Kidney tubule cell (primary cell): Measurements from ENCODE around the gene CFAP251.
A peak's percentile ranks its signal among the peaks of the same experiment; 100 is the strongest.

Source experiments
- DNase-seq: peaks from one replicate; pipeline ENCODE4 v3.0.0-alpha.2; 2018; ENCODE audit warnings: low spot score

Gene CFAP251

DNA sequence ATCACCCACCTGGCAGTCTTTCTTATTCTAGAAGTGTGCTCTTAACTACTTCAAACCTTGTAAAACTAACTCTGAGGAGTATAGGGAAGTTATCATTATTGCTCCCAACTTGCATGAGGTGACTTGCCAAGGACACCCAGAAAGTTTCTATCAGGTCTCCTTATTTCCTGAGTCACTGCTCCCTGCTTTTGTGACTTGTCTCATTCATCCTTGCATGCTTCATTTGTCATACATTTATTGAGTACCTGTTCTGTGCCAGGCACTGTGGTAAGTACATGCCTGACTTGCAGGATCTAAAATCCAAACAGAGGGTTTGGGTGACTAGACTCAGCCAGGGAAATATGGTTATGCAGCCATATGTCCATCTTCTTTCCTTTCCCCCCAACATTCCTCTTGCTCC lies 25.5 kb downstream of the CFAP251 start:
- DNase-seq: peak; percentile 16

GRCh38 chr12:121946313-121947025 lies 28.1 kb downstream of the CFAP251 start:
- DNase-seq: no peak

GRCh38 chr12:121947981-121948380 lies 29.6 kb downstream of the CFAP251 start:
- no peak for DNase-seq

GRCh38 chr12:121949648-121950397 lies 31.4 kb downstream of the CFAP251 start:
- DNase-seq: peak; percentile 62

DNA sequence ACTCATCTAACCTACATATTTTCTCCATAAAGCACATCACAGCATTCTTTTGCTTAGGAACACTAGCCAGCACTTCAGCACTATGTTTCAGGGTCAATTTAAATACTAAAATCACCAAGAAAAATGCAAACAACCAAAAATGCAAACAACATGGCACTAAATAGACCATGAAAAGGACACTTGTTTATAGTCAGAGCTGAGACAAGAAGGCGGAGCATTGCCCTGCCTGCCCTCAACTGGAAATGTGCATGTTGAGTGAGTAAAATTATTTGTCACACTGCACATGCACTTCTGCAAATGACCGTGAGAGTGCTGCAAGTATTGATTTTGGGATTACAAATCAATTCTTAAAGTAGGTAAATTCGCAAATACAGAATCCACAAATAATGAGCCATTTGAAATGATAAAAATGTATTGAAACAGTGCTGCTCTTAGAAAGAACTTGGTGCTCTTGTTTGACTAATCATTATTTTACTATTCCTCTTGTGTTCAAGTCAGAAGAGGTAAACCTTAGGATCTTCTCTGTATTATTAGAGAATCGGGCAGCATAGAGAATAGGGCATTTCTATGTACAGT lies 34.8 kb downstream of the CFAP251 start:
- no peak for DNase-seq

GRCh38 chr12:121953695-121954094 lies 35.3 kb downstream of the CFAP251 start:
- no peak for DNase-seq

GRCh38 chr12:121955258-121956237 lies 37.2 kb downstream of the CFAP251 start:
- DNase-seq: peak; percentile 9

GRCh38 chr12:121957861-121958515 lies 39.6 kb downstream of the CFAP251 start:
- DNase-seq: no peak

- no peak for DNase-seq
Measured at GRCh38 chr12:121958541-121959240, 40.3 kb downstream of the CFAP251 start.

- no peak for DNase-seq
Measured at GRCh38 chr12:121960541-121960940, 42.1 kb downstream of the CFAP251 start.

DNA sequence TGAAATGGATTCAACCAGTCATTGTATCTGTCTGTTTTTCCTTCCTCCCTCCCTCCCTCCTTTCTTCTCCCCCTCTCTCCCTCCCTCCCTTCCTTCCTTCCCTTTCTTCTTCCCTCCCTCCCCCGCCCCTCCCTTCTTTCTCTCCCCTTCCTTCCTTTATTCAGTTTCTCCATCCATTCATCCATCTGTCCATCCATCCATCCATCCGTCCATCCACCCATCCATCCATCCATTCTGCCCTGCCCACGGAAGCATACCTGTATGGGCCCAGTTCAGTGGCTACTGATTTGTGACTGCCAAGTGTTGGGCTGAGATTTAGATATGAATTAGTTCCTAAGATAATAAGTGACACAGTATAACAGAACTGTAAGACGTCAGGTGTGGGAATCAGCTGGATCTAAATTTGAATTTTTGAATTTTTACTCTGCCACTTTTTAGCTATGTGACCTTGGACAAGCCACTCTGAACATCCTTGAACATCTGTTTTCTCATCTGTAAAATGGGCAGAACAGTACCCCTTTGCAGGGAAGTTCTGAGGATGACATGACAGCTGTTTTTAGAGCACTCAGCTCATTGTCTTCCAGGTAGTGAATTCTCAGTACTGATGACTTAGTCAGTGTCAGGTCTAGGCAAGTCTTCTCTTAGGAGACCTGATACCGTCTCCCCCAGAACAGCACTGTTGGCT lies 42.9 kb downstream of the CFAP251 start:
- DNase-seq: no peak

DNA sequence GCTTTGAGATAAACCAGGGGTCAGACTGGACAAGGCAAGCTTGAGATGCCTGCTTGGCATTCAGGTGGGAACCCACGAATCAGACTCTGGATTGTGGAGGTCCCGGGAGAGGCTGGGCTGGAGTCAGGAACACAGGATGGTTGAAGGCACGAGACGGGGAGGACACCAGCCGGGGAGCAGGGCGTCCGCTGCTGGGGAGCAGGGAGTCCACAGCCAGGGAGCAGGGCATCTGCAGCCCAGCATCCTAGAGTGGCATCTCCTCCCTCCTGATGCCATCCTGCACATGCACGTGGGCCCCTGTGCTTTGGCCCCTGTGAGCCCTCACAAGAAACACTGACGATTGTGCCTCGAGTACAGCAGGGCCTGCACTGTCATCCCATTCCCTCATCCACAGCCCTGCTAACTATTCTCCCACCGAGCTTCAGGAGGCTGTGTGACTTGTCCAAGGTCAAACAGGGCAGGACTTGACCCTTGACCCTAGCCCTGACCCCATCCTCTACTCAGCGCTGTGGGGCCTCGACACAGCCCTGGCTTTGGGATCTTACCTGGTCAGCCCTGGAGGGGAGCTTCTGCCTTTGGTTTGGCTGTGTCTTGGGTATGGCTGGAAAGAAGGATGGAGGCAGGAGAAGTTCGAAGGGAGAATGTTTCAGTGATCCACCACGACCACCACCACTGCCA lies 45.1 kb downstream of the CFAP251 start:
- no peak for DNase-seq

GRCh38 chr12:121964813-121965643 lies 46.6 kb downstream of the CFAP251 start:
- DNase-seq: peak; percentile 42

- no peak for DNase-seq
Measured at GRCh38 chr12:121966959-121967358, 48.6 kb downstream of the CFAP251 start.

DNA sequence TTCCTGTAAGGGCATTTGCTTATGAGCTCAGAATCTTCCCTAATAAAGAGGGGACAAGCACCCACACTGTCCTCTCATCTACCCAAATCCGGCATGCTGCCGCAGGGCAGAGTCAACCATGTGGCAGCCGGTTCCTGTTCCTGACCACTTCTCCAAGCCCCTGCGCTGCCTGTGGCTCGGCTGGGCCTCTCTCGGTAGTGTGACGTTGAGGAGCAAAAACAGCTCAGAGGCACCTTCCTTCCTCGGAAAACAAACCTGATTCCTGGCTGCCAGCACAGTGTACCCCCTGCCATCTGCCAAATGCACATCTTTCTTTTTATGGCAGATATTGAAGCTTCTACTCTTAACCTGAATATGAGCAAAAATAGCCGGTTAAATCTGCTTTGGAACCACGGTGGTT lies 50.5 kb downstream of the CFAP251 start:
- no peak for DNase-seq

DNA sequence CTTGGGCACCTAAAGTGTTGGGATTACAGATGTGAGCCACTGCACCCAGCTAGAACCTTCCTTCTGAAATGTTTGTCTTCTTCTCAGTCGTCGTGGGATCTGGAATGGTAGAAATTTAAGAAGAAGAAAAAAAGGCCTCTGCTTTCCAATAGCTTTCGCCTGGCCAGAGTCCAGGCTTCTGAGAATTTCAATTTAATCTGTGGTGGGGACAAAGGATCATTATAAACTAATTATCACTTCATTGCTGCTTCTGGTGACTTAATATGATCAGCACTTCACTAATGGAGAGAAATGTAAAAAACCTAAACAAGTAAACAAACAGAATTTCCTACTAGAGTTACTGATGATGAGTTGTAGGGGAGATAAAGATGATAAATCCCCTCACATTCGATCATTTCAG lies 51.3 kb downstream of the CFAP251 start:
- DNase-seq: no peak

DNA sequence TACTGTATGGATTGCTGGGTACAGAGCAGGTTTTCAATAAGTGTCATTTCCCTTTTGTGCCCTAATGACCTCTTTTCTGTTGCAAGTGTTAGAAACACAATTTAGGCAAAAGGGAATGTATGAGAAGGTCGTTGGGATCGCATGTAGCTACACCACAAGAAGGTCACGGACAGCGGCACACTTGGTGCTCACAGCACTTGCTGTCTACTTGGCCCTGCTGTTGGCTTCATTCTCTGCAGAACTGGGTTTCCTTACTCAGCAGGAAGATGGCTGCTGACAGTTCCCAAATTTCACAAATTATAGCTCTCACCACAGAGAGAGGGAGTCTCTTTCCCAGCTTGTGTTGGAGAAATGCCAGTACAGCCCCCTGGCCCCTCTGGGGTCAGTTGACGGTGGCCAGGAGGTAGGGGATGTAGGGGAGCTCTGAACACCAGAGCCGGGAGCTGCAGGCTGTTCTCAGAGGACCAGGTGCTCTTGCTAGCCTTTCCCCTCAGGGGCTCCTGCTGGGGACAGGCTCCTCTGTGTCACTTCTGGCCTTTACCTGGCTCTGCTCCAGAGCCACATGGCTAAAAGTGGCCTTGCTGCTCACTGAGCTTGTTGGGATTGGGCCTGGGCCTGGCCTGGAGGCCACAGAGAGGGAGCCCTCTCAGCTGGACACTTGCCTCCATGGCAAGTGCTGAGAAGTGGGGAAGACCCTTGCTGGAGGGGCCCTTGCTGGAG lies 52.3 kb downstream of the CFAP251 start:
- DNase-seq: no peak
